ENCODE results near the gene CCR7. TPM values are rescaled to one million over a fixed set of nuclear protein-coding genes. Genes with fewer than 3 reads are reported as not detected.
A peak's percentile ranks its signal among the peaks of the same experiment; 100 is the strongest.

Gene CCR7
- total RNA-seq, 1 donor from 2014 or later: 0.51 TPM

DNA sequence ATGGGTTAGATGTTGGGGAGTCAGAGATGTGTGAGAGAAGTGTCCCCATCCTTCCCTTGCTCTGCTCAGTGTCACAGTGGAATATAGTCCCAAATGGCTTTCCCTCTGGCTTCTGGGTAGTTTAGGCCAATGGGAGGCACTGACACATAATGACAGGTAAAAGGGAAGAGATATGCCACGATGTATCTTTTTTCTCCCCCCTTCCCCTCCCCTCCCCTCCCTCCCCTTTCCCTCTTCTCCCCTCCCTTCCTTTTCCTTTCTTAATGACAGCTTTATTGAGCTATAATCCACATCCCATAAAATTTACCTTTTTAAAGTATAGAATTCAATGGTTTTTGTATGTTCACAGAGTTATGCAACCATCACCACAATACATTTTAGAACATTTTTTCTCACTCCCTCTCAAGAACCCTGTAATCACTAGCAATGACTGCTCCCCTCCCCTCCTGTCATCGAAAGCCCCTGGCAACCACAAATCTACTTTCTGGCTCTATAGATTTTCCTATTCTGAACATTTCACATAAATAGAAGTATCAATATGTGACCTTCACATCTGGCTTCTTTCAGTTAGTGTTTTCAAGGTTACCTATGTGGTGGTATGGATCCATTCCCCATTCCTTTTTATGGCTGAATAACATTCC, 617 bp upstream of the CCR7 start:
- Mint-ChIP-seq H3K4me3 (ENCODE audit: unreplicated experiment) (no peak overlapping the region), H3K9me3 (ENCODE audit: unreplicated experiment) (no peaks in the 10 kb centered on the region), H3K36me3 (ENCODE audit: low read depth, unreplicated experiment) (peaks cover 8% of the 10 kb centered on the region), H3K27ac (ENCODE audit: unreplicated experiment) (no peak overlapping the region), H3K4me1 (ENCODE audit: unreplicated experiment) (peaks cover 13% of the 10 kb centered on the region), H3K27me3 (ENCODE audit: unreplicated experiment) (peaks cover 2% of the 10 kb centered on the region)
- DNase-seq (ENCODE audit: low spot score): no peak
- TF ChIP-seq, protein P1, sequence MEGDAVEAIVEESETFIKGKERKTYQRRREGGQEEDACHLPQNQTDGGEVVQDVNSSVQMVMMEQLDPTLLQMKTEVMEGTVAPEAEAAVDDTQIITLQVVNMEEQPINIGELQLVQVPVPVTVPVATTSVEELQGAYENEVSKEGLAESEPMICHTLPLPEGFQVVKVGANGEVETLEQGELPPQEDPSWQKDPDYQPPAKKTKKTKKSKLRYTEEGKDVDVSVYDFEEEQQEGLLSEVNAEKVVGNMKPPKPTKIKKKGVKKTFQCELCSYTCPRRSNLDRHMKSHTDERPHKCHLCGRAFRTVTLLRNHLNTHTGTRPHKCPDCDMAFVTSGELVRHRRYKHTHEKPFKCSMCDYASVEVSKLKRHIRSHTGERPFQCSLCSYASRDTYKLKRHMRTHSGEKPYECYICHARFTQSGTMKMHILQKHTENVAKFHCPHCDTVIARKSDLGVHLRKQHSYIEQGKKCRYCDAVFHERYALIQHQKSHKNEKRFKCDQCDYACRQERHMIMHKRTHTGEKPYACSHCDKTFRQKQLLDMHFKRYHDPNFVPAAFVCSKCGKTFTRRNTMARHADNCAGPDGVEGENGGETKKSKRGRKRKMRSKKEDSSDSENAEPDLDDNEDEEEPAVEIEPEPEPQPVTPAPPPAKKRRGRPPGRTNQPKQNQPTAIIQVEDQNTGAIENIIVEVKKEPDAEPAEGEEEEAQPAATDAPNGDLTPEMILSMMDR (IDR thresholded peaks at IDR 0.05; ENCODE audit: unreplicated experiment): no peak

DNA sequence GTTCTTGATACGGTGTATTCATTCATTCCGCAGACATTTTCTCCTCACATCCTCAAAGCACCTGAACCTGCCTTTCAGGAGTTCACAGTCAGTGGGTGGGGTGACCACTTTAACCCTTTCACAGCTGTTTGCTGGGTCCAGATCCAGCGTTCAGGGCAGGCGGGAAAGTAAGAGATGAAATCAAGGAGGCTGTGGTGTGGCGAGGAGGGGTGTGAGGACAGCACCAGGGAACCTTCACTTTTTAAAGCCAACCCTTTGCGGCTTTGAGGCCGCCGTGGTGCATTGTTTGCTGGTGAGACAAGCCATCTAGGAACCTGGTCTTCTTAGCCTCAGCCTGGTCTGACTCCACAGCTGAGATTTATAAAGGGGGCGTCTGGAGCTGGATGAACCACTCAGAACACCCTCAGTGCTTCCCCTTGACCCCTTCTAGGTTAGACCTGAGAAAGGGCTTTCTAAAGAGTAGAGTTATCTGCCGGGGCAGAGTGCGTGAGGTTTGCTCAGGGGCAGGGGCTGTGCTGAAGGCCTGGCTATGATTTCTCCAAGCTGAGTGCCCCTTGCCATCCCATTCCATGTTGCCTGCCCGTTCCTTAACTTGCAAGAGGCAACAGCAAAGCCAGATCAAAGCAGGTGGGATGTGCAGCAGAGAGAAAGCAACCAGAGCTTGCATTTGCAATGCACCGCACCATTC, 933 bp downstream of the CCR7 start:
- TF ChIP-seq, protein P1 (IDR thresholded peaks at IDR 0.05; ENCODE audit: unreplicated experiment): no peak
- Mint-ChIP-seq H3K9me3 (ENCODE audit: unreplicated experiment) (no peaks in the 10 kb centered on the region), H3K27me3 (ENCODE audit: unreplicated experiment) (peaks cover 2% of the 10 kb centered on the region), H3K36me3 (ENCODE audit: low read depth, unreplicated experiment) (peaks cover 8% of the 10 kb centered on the region), H3K4me3 (ENCODE audit: unreplicated experiment) (no peak overlapping the region), H3K4me1 (ENCODE audit: unreplicated experiment) (peaks cover 26% of the 10 kb centered on the region), H3K27ac (ENCODE audit: unreplicated experiment) (peak overlapping the region; percentile 24)
- no peak for DNase-seq (ENCODE audit: low spot score)

DNA sequence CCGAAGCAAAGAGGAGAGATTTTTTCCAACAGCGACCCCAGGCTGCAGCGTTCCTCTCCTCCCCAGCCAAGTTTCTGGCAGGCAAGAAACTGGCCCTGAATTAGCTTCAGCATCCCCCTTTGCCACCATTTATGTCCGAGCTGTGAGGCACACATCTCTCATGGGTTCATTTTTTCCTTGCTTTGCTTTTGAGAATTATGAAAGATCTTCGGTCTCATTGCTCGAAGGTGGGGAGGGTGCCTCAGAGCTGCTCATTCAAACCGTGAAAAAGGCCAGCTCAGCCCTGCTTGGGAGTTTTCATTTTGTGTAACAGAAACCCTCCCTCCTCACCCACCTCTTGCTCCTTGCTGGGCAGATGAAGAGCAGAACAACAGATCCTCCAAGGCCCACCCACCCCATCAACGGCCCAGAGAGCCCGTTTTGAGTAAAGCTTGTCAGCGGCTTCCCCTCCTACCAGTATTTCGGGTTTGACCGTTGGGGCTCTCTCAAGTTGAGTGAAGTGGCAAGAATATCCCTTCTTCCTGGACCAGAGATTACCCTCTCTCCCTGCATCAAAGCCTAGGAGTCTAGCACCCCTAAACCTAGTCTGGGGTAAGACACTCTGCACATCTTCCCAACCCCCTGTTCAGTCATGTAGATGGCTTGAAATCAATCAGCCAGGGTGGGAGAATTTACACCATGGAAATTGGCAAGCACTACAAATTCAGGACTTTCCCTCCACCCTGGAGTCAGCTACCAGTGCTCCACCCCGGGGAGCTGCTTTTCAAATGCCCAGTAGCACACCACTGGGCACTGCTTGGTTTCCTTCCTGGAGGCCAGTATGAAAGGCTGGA, 1.8 kb downstream of the CCR7 start:
- Mint-ChIP-seq H3K27me3 (ENCODE audit: unreplicated experiment) (peaks cover 2% of the 10 kb centered on the region), H3K4me3 (ENCODE audit: unreplicated experiment) (peak overlapping the region; percentile 13), H3K27ac (ENCODE audit: unreplicated experiment) (no peak overlapping the region), H3K4me1 (ENCODE audit: unreplicated experiment) (peaks cover 31% of the 10 kb centered on the region), H3K9me3 (ENCODE audit: unreplicated experiment) (no peaks in the 10 kb centered on the region), H3K36me3 (ENCODE audit: low read depth, unreplicated experiment) (peaks cover 8% of the 10 kb centered on the region)
- TF ChIP-seq, protein P1 (IDR thresholded peaks at IDR 0.05; ENCODE audit: unreplicated experiment): no peak
- no peak for DNase-seq (ENCODE audit: low spot score)

DNA sequence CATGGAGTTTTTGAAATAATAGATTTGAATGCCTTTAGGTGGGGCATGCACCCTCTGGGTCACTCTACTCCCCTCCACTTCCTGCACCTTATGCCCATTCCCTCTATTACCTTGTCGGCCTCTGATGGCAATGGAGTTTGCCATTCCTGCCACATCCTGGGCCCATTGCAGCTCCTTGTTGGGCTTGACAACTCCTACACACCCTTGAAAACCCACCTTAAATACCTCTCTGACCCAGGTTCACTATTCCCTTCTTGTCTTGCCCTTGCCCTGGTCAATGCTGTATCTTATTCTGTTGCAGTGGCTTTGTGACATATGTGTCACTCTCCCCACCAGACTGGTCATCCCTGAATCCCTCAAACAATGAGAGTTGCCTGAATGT, 2.4 kb downstream of the CCR7 start:
- Mint-ChIP-seq H3K4me3 (ENCODE audit: unreplicated experiment) (peak overlapping the region; percentile 13), H3K9me3 (ENCODE audit: unreplicated experiment) (no peaks in the 10 kb centered on the region), H3K27ac (ENCODE audit: unreplicated experiment) (no peak overlapping the region), H3K36me3 (ENCODE audit: low read depth, unreplicated experiment) (peaks cover 5% of the 10 kb centered on the region), H3K4me1 (ENCODE audit: unreplicated experiment) (peaks cover 35% of the 10 kb centered on the region), H3K27me3 (ENCODE audit: unreplicated experiment) (peaks cover 2% of the 10 kb centered on the region)
- DNase-seq (ENCODE audit: low spot score): no peak
- TF ChIP-seq, protein P1 (IDR thresholded peaks at IDR 0.05; ENCODE audit: unreplicated experiment): no peak
